GM12872 (cell line): ENCODE measurements around the gene LDHAL6B.

Source experiments
- TF ChIP-seq, protein P1 (sequence below): IDR thresholded peaks from 3 replicates; pipeline ENCODE4 v1.5.1; 2011; ENCODE audit warnings: low read depth, mild to moderate bottlenecking, low read length, moderate library complexity; ENCODE audit not compliant: insufficient read depth

Gene LDHAL6B

DNA sequence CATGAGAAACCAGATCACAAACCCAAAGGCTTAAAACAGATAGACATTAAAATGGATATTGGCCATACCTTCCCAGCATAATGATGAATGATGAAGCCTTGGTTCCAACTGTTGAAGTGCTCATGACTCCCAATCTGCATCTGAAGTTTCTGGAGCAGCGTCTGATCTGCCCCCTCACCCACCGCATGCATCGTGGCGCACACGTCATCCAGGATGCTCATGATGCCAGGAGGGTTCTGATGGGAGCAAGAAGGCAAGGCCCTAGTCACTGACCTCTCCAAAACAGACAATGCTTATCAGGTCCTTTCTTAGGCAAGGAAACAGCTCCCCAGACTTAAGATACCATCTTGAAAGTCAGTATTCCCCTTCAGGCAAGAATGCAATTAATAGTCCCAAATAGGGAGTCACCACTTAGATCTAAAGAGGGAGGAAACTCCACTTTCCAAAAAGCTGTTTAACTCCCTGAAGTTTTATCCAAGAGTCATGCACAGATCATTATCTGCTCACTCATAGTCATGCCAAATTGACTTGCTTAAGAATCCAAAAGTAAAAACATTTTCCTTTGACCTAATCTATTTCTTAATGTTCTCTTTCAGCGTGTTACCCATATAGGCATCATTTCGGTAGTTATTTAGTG lies 2.1 kb downstream of the LDHAL6B start:
- TF ChIP-seq, protein P1, sequence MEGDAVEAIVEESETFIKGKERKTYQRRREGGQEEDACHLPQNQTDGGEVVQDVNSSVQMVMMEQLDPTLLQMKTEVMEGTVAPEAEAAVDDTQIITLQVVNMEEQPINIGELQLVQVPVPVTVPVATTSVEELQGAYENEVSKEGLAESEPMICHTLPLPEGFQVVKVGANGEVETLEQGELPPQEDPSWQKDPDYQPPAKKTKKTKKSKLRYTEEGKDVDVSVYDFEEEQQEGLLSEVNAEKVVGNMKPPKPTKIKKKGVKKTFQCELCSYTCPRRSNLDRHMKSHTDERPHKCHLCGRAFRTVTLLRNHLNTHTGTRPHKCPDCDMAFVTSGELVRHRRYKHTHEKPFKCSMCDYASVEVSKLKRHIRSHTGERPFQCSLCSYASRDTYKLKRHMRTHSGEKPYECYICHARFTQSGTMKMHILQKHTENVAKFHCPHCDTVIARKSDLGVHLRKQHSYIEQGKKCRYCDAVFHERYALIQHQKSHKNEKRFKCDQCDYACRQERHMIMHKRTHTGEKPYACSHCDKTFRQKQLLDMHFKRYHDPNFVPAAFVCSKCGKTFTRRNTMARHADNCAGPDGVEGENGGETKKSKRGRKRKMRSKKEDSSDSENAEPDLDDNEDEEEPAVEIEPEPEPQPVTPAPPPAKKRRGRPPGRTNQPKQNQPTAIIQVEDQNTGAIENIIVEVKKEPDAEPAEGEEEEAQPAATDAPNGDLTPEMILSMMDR: no peak

DNA sequence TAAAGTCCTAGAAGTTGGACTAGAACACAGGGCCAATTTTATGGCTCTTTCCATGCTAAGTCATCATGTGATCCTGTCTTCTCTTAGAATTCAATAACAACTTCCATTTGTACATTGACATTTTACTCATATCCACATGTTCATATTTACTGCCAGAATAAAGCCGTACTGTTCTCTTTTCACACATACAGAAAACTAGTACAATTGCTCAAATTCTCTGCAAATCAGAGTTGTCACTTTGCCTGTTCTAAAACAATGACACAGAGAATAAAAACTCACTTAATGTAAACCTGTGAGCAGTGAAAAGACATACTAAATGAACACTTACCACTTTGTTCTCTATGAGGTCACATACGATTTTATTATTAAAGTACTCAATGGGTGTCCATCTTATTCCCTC lies 3.5 kb downstream of the LDHAL6B start:
- TF ChIP-seq, protein P1: no peak

DNA sequence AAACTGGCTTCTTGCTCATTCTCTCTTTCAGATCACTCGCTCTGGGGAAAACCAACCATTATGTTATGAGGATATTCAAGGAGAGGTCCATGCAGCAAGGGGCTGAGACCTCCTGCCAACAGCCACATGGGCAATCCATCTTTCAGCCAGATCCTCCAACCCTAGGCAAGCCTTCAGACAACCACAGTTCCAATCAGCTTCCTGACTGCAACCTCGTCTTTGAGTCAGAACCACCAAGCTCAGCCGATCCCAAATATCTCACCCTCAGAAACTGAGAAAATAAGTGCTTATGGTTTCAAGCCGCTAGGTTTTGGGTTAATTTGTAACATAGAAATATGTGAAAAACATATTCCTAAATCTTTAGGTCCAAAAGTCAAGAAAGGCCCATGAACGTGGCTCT lies 10.3 kb downstream of the LDHAL6B start:
- TF ChIP-seq, protein P1: no peak

DNA sequence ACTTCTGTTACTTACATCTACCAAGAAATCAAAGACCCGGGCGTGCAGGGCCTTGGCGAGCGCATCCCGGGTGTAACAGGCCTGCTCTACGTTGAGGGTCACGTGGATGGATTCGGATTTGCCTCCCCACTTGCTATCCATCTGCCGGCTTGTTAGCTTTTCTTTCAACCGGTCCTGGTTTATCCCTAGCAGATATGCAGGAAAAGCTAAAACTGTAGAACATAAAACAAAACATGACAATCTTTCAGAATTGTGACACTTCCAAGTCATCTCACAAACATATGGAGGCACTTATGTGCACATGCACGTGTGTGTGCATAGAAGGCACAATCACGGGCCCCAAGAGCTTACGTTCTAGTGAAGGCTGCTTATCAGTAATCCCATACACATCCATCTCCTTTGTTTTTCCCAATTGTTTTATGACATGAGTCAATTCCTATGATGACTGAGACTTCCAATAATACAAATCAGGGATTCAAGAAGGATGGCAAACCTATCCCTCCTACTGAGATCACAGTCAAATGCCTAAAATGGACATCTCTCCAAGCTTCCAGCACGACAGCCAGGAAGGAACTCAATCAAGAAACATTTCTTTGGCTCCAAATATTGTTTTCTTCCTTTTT lies 11.3 kb downstream of the LDHAL6B start:
- TF ChIP-seq, protein P1: no peak

DNA sequence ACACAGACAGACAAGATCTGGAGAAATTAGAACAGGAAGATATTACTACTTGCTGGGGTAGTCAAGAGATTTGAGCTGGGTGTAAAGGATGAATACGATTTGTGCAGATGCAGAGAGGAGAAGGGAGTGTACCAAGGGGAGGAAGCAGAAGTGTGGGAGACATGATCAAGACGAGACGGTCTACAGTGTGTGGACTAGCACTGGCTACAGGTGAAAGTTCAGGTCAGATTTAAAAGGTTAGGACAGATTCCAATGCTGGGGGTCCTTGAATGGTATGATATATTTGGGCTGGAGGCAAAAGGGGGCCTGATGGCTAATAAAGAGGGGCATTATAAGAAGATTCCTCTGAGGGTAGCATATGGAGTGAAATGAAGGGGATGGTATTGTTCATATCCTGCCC lies 12.1 kb downstream of the LDHAL6B start:
- TF ChIP-seq, protein P1: no peak

DNA sequence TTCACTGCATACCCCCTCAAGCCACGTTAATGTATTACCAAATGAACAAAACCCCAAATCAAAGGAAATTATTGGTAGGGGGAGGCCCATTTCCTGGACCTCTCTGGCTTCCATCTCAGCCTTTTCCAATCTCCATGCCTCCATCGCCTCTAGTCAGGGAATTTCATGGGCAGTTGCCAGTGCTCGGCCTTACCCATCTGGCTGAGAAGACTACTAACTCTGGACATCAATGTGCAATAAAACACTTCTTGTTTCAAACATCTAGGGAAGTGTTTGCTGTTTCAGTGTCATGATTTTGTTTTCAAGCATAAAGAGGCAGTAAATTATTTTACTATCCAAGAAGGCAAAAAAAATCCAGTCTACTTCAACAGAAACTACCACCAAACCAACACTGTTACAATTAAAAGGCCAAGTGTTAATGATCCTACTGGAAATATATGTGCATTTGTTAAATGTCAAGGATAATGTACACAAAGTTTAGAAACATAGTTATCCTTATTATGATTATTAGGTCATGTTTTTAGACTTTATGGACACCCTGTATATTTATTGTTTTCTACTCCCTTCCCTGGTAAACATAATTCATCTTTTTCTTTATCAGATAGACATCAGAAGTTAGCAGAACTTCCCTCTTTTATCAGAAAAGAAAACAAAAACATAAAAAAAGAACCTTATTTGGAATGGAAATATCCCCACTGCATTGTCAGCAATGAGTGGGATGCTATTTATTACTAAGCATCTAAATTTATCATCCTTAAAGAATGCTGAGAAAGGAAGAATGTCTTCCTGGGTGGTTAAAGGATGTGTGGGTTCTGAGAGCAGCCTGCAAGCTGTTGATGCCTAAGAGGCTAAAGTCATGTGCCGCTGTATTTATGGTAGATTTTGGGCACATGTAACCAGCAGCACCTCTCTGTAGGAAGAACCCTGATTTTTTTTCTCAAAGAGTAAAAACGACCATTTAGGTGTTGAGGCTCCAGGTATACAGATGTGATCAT lies 15.2 kb downstream of the LDHAL6B start:
- TF ChIP-seq, protein P1: no peak

DNA sequence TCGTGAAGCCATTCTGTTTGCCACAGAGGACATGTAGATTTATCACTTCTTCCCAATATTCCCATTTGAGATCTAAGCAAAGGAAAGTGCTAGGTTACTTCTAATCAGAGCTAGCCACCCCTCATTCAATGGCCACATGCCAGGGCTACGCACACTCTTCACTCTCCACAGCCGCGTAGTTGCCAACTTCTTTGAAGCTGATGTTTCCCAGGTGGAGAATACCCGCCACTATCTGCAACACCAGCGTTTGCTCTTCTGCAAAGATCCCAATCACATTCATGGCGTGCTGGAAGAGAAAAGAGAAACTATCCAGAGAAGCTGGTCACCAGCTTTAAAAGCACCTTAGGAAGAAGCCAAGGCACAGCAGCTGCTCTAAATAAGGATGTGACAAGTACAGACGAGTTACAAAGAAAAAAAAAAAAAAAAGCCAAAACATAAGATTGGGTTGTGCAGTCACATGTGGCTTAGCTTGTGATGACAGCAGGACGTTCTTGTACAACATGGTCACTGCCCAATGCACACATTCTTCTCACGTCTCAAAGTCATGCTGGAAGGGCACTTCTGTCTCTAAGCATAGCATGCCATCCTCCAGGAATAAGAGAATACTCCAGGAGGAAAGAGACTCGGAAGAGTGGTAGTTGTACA lies 16.4 kb downstream of the LDHAL6B start:
- TF ChIP-seq, protein P1: no peak
